SK-N-SH treated with all-trans-retinoic acid at 6 μM for 48 hours (cell line): ENCODE results near the gene TMEM125.

ENCODE experiments used
- ARNTL ChIP-seq: fragments of 450-650 bp; formaldehyde crosslinking; IDR thresholded peaks from 2 replicates; pipeline ENCODE4 v1.5.0; 2020; ENCODE audit warnings: low read depth, mild to moderate bottlenecking, moderate library complexity, borderline replicate concordance
- CSRNP3 ChIP-seq: fragments of 250-450 bp; sonication (Bioruptor Pico); IDR thresholded peaks from 2 replicates; pipeline ENCODE4 v1.5.1; 2021; ENCODE audit warnings: mild to moderate bottlenecking, moderate library complexity
- ESRRG ChIP-seq: fragments of 250-450 bp; sonication (Bioruptor Pico); IDR thresholded peaks from 2 replicates; pipeline ENCODE4 v1.6.1; 2021; ENCODE audit warnings: mild to moderate bottlenecking
- OSR1 ChIP-seq: fragments of 250-450 bp; sonication (Bioruptor Pico); IDR thresholded peaks from 2 replicates; pipeline ENCODE4 v1.8.0; 2022; ENCODE audit warnings: moderate library complexity, mild to moderate bottlenecking, inconsistent platforms
- RARB ChIP-seq: fragments of 250-450 bp; sonication (Bioruptor Pico); IDR thresholded peaks from 2 replicates; pipeline ENCODE4 v1.8.0; 2021; ENCODE audit warnings: mild to moderate bottlenecking, moderate library complexity
- ZC3H10 ChIP-seq: fragments of 250-450 bp; sonication (Bioruptor Pico); IDR thresholded peaks from 2 replicates; pipeline ENCODE4 v1.5.1; 2021; ENCODE audit warnings: mild to moderate bottlenecking, moderate library complexity
- ZFP30 ChIP-seq: fragments of 450-650 bp; formaldehyde crosslinking; IDR thresholded peaks from 2 replicates; pipeline ENCODE4 v1.5.0; 2022; ENCODE audit warnings: mild to moderate bottlenecking, moderate library complexity

GRCh38 chr1:43277116-43277876 lies 7.5 kb downstream of the TMEM125 start:
- TF ChIP-seq ZFP30 (no peak), ZC3H10 (CRISPR knock-in tag) (no peak), OSR1 (CRISPR knock-in tag) (no peak), ESRRG (CRISPR knock-in tag) (no peak), ARNTL (no peak), RARB (CRISPR knock-in tag) (no peak), CSRNP3 (no peak)
